Loucy (cell line): ENCODE data around the gene MOSPD3.

ENCODE experiments used
- H2AFZ ChIP-seq: fragments of 200-600 bp; sonication (generic); 2 replicates; pipeline ENCODE4 v1.6.0; 2016; ENCODE audit warnings: antibody characterized with exemption, mild to moderate bottlenecking, low read length, moderate library complexity
- H3F3A ChIP-seq: fragments of 200-600 bp; 2 replicates; pipeline ENCODE4 v1.6.0; 2016; ENCODE audit warnings: antibody characterized with exemption, low read depth, mild to moderate bottlenecking
- H3K27me3 ChIP-seq: fragments of 200-600 bp; sonication (generic); 2 replicates; pipeline ENCODE4 v1.6.1; 2014; ENCODE audit warnings: low read length, mild to moderate bottlenecking; ENCODE audit not compliant: insufficient read depth, poor library complexity, severe bottlenecking
- H3K36me3 ChIP-seq: fragments of 200-600 bp; sonication (generic); 2 replicates; pipeline ENCODE4 v1.6.1; 2016; ENCODE audit warnings: low read length; ENCODE audit not compliant: insufficient read depth
- H3K4me1 ChIP-seq: fragments of 200-600 bp; sonication (generic); 2 replicates; pipeline ENCODE4 v1.5.1; 2014; ENCODE audit warnings: low read length, mild to moderate bottlenecking; ENCODE audit not compliant: insufficient read depth, poor library complexity, severe bottlenecking
- H3K4me2 ChIP-seq: fragments of 200-600 bp; sonication (generic); 2 replicates; pipeline ENCODE4 v1.6.0; 2014; ENCODE audit warnings: antibody characterized with exemption, low read length, low read depth, mild to moderate bottlenecking; ENCODE audit not compliant: poor library complexity, severe bottlenecking
- H3K4me3 ChIP-seq: fragments of 200-600 bp; sonication (generic); 2 replicates; pipeline ENCODE4 v1.5.1; 2014; ENCODE audit warnings: low read length, mild to moderate bottlenecking, mixed read lengths; ENCODE audit not compliant: poor library complexity, severe bottlenecking
- H3K79me2 ChIP-seq: fragments of 200-600 bp; sonication (generic); 2 replicates; pipeline ENCODE4 v1.6.1; 2014; ENCODE audit warnings: low read length; ENCODE audit not compliant: insufficient read depth
- H3K9ac ChIP-seq: fragments of 200-600 bp; sonication (generic); 2 replicates; pipeline ENCODE4 v1.6.0; 2014; ENCODE audit warnings: mild to moderate bottlenecking, low read depth, low read length, moderate library complexity; ENCODE audit not compliant: poor library complexity, severe bottlenecking
- H3K9me2 ChIP-seq: fragments of 200-600 bp; sonication (generic); replicated peaks from 2 replicates; pipeline ENCODE4 v1.6.1; 2016; ENCODE audit warnings: low read depth, low read length, mixed read lengths
- H3K9me3 ChIP-seq: fragments of 200-600 bp; sonication (generic); 2 replicates; pipeline ENCODE4 v1.6.1; 2014; ENCODE audit warnings: mild to moderate bottlenecking, antibody characterized with exemption, low read length, low read depth; ENCODE audit not compliant: insufficient read depth
- H4K20me1 ChIP-seq: fragments of 200-600 bp; sonication (generic); 2 replicates; pipeline ENCODE4 v1.6.0; 2014; ENCODE audit warnings: antibody characterized with exemption, low read length, mild to moderate bottlenecking; ENCODE audit not compliant: insufficient read depth, poor library complexity, severe bottlenecking
- EZH2phosphoT487 ChIP-seq: fragments of 200-600 bp; IDR thresholded peaks from 2 replicates; pipeline ENCODE4 v1.6.1; 2018; ENCODE audit warnings: antibody characterized with exemption, mild to moderate bottlenecking, moderate library complexity, borderline replicate concordance
- TF ChIP-seq, protein P1 (sequence below): fragments of 200-600 bp; sonication (generic); conservative IDR thresholded peaks from 2 replicates; pipeline ENCODE4 v1.5.1; 2014; ENCODE audit warnings: mild to moderate bottlenecking, antibody characterized with exemption, low read length

MOSPD3 gene

DNA sequence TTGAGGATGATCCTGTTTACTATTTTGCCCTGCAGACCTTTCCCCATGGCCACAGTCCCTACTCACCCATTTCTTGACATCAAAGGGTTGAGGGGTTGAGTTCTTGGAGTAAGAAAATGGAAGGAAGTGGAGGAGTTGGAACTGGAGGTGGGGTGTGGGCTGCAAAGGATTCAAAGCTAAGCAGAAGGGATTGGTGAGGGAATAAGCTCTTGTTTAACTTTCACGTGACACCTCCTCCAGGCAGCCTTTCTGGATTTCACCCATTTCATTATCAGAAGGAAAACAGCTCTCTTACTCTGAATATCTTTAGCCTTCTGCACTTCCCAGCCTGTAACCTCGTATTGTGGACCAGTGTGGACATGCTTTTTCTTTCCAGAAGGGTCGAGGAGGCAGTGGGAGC, 13.7 kb downstream of the MOSPD3 start:
- no peak for TF ChIP-seq EZH2phosphoT487
- TF ChIP-seq, protein P1, sequence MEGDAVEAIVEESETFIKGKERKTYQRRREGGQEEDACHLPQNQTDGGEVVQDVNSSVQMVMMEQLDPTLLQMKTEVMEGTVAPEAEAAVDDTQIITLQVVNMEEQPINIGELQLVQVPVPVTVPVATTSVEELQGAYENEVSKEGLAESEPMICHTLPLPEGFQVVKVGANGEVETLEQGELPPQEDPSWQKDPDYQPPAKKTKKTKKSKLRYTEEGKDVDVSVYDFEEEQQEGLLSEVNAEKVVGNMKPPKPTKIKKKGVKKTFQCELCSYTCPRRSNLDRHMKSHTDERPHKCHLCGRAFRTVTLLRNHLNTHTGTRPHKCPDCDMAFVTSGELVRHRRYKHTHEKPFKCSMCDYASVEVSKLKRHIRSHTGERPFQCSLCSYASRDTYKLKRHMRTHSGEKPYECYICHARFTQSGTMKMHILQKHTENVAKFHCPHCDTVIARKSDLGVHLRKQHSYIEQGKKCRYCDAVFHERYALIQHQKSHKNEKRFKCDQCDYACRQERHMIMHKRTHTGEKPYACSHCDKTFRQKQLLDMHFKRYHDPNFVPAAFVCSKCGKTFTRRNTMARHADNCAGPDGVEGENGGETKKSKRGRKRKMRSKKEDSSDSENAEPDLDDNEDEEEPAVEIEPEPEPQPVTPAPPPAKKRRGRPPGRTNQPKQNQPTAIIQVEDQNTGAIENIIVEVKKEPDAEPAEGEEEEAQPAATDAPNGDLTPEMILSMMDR = no peak
- peak overlapping the region; percentile 80 for H3K4me3 ChIP-seq
- no peaks in the 10 kb centered on the region for H4K20me1 ChIP-seq
- H2AFZ ChIP-seq = peak overlapping the region; percentile 68; the same call in 1 of the 2 replicates
- H3K9ac ChIP-seq = no peak overlapping the region
- peak overlapping the region; percentile 94 for H3K4me2 ChIP-seq
- no peaks in the 10 kb centered on the region for H3K27me3 ChIP-seq
- no peaks in the 10 kb centered on the region for H3K9me3 ChIP-seq
- H3K36me3 ChIP-seq = no peaks in the 10 kb centered on the region
- peaks cover 16% of the 10 kb centered on the region for H3K4me1 ChIP-seq
- H3F3A ChIP-seq = no peaks in the 10 kb centered on the region; the same call in 1 of the 2 replicates
- no peaks in the 10 kb centered on the region for H3K9me2 ChIP-seq
- H3K79me2 ChIP-seq = peaks cover 8% of the 10 kb centered on the region; the same call in 1 of the 2 replicates

DNA sequence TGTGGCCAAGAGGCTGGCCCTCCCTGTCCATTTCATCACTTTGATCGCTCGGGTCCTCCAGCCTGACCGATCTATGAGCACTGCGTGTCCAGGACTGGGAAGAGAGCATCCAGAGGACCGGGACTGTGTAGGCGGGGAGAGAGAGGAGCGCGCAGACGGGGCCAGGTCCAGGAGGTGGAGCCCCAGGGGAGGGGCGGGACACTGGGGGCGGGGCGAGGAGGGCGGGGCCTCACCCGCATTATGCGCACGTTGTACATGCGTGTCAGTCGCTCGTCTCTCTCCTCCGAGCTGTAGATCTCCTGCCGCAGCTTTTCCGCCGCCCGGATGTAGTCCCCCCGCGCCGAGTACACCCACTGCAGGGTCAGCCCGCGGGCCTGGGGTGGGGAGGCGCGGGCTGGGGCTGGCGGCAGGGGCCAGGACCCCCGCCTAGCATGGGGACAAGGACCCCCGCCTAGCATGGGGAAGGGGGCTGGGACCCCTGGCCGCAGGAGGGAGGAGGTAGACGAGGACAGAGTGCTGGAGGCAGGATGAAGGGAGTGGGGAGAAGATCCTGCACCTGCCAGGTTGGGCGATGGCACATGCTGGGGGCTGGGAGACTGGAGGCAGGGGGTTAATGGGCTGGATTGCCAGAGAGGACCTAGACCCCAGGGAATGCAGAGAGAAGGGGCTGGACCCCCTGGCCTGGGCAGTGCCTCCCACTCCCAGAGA, 14.3 kb downstream of the MOSPD3 start:
- no peaks in the 10 kb centered on the region for H4K20me1 ChIP-seq
- TF ChIP-seq, protein P1 = no peak
- no peak for TF ChIP-seq EZH2phosphoT487
- no peaks in the 10 kb centered on the region for H3K9me3 ChIP-seq
- peak overlapping the region; percentile 77 for H3K9ac ChIP-seq
- H3K4me2 ChIP-seq = peak overlapping the region; percentile 94
- H3K4me1 ChIP-seq = peaks cover 16% of the 10 kb centered on the region
- no peaks in the 10 kb centered on the region for H3K36me3 ChIP-seq
- peaks cover 8% of the 10 kb centered on the region; the same call in 1 of the 2 replicates for H3K79me2 ChIP-seq
- no peaks in the 10 kb centered on the region for H3K27me3 ChIP-seq
- H2AFZ ChIP-seq = peak overlapping the region; percentile 69
- no peaks in the 10 kb centered on the region for H3K9me2 ChIP-seq
- peak overlapping the region; percentile 80 for H3K4me3 ChIP-seq
- H3F3A ChIP-seq = no peaks in the 10 kb centered on the region; the same call in 1 of the 2 replicates

- no peak for TF ChIP-seq EZH2phosphoT487
- TF ChIP-seq, protein P1 = no peak
- no peaks in the 10 kb centered on the region for H3K36me3 ChIP-seq
- no peaks in the 10 kb centered on the region for H3K9me2 ChIP-seq
- H3K79me2 ChIP-seq = peaks cover 8% of the 10 kb centered on the region; the same call in 1 of the 2 replicates
- peaks cover 19% of the 10 kb centered on the region for H3K4me1 ChIP-seq
- H3K9me3 ChIP-seq = no peaks in the 10 kb centered on the region
- H3K4me2 ChIP-seq = peak overlapping the region; percentile 94
- H4K20me1 ChIP-seq = no peaks in the 10 kb centered on the region
- peak overlapping the region; percentile 80 for H3K4me3 ChIP-seq
- H3F3A ChIP-seq = no peaks in the 10 kb centered on the region; the same call in 1 of the 2 replicates
- no peak overlapping the region for H2AFZ ChIP-seq
- no peaks in the 10 kb centered on the region for H3K27me3 ChIP-seq
- peak overlapping the region; percentile 77 for H3K9ac ChIP-seq
These were observed 14.9 kb downstream of the MOSPD3 start for GRCh38 chr7:100627238-100627549.
